GM19023 (cell line): ENCODE results near the gene SARNP.
"Not testable (repeated sequence)": the region's sequence is repeated elsewhere in the genome, so short reads cannot be mapped to it uniquely, and the experiment has no call there.

Source experiments
- ATAC-seq: cut with Tn5 transposase; IDR thresholded peaks from one replicate; pipeline ENCODE4 v1.9.1; 2021; ENCODE audit warnings: mild to moderate bottlenecking, moderate library complexity; ENCODE audit not compliant: unreplicated experiment

The SARNP gene

GRCh38 chr12:55797550-55797949 is 20.0 kb downstream of the SARNP start:
- no peak for ATAC-seq

- no peak for ATAC-seq
Observed at GRCh38 chr12:55797068-55797467, 20.5 kb downstream of the SARNP start.

GRCh38 chr12:55795950-55796349 is 21.6 kb downstream of the SARNP start:
- ATAC-seq: no peak

GRCh38 chr12:55789893-55790292 is 27.6 kb downstream of the SARNP start:
- ATAC-seq: no peak

- ATAC-seq: no peak
Observed at GRCh38 chr12:55789171-55789570, 28.4 kb downstream of the SARNP start.

- ATAC-seq: no peak
Observed at GRCh38 chr12:55788546-55788945, 29.0 kb downstream of the SARNP start.

- no peak for ATAC-seq
Observed at GRCh38 chr12:55780685-55781084, 36.8 kb downstream of the SARNP start.

GRCh38 chr12:55777856-55778255 is 39.7 kb downstream of the SARNP start:
- ATAC-seq: no peak

GRCh38 chr12:55771736-55772135 is 45.8 kb downstream of the SARNP start:
- ATAC-seq: no peak

GRCh38 chr12:55767156-55767555 is 50.4 kb downstream of the SARNP start:
- no peak for ATAC-seq

GRCh38 chr12:55765736-55766290 is 51.7 kb downstream of the SARNP start:
- ATAC-seq: no peak

- ATAC-seq: no peak
Observed at GRCh38 chr12:55762646-55763045, 54.9 kb downstream of the SARNP start.

GRCh38 chr12:55760663-55761062 is 56.9 kb downstream of the SARNP start:
- no peak for ATAC-seq

GRCh38 chr12:55758575-55758974 is 58.9 kb downstream of the SARNP start:
- not testable (repeated sequence) for ATAC-seq

GRCh38 chr12:55757701-55758100 is 59.8 kb downstream of the SARNP start:
- ATAC-seq: no peak

- no peak for ATAC-seq
Observed at GRCh38 chr12:55755246-55755645, 62.3 kb downstream of the SARNP start.

- no peak for ATAC-seq
Observed at GRCh38 chr12:55748230-55748993, 69.1 kb downstream of the SARNP start.

GRCh38 chr12:55746913-55747231 is 70.7 kb downstream of the SARNP start:
- ATAC-seq: no peak

- ATAC-seq: no peak
Observed at GRCh38 chr12:55746174-55746912, 71.2 kb downstream of the SARNP start.

- ATAC-seq: no peak
Observed at GRCh38 chr12:55745361-55746173, 72.0 kb downstream of the SARNP start.

GRCh38 chr12:55744340-55745030 is 73.0 kb downstream of the SARNP start:
- no peak for ATAC-seq
